Measurements from ENCODE around the gene KLK4.

The KLK4 gene

GRCh38 chr19:50911206-50912101 is at the start of gene KLK4:
TSS of gene KLK4 (minus strand) at chr19:50911395. CDS start at chr19:50910738, 657 bp downstream.
- DNase-seq (ENCODE audit: low read depth) = no peak

GRCh38 chr19:50959731-50960500 is 48.7 kb upstream of the KLK4 start:
- no peak for DNase-seq (ENCODE audit: low read depth)

DNA sequence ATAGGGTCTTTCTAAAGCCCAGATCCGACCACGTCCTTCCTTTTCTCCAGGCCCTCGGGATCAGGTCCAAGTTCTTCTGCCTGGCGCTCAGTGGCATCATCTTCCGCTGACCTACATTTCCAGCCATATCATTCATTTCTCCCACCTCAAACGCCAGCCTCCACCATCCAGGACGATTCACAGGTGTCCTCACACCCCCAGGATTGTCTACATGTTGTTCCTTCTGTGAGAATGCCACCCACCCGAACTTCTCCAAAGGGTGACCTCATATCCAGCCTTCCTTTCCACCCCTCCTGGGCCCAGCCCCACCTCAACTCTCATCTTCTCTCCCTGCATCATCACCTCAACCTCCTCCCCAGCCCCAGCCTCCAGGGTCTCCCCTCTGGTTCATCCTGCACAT is 46.4 kb upstream of the KLK4 start:
- DNase-seq (ENCODE audit: low read depth) = no peak

DNA sequence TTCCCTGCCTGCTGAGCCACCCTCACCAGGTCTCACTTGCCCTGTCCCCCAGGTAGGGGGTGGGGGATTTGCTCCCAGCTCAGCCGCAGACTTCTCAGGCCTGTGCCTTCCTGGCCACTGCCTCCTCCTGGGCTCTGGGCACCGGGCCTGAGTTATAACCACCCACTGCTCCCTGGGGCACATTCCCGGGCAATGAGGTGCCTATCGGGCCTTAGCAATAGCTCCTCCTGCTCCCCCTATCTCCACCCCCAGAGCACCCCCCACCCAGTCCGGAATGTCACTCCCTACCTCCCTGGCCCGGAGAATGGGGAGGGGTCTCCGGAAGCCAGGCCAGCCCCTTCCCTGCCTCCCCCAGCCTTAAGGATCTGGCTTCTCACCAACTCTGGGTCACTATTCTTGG is 41.7 kb upstream of the KLK4 start, which contains the start of gene KLK5:
TSS of gene KLK5 (minus strand) at position 129 of the 400 bp plus-strand sequence. CDS start 381 bp downstream, outside the sequence.
- DNase-seq (ENCODE audit: low read depth) = no peak

- DNase-seq (ENCODE audit: low read depth) = no peak
These were observed 38.7 kb upstream of the KLK4 start for GRCh38 chr19:50949861-50950260.

- DNase-seq (ENCODE audit: low read depth) = no peak
These were observed 35.9 kb upstream of the KLK4 start for GRCh38 chr19:50947123-50947522.

DNA sequence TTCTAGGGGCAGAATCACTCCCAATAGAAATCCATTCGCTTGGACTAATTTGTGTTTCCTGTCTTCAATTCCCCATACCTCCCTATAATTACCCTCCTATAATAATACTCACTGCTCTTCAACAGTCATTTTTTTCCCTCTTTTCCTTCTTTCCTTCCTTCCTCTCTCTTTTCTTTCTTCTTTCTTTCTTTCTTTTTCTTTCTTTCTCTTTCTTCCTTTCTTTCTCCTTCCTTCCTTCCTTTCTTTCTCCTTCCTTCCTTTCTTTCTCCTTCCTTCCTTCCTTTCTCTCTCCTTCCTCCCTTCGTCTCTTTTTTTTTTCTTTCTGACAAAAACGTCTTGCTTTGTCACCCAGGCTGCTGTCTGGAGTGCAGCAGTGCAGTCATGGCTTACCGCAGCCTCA is 33.6 kb upstream of the KLK4 start:
- no peak for DNase-seq (ENCODE audit: low read depth)

- DNase-seq (ENCODE audit: low read depth) = no peak
These were observed 32.1 kb upstream of the KLK4 start for GRCh38 chr19:50943074-50943828.

GRCh38 chr19:50939596-50939995 is 28.4 kb upstream of the KLK4 start:
- no peak for DNase-seq (ENCODE audit: low read depth)

DNA sequence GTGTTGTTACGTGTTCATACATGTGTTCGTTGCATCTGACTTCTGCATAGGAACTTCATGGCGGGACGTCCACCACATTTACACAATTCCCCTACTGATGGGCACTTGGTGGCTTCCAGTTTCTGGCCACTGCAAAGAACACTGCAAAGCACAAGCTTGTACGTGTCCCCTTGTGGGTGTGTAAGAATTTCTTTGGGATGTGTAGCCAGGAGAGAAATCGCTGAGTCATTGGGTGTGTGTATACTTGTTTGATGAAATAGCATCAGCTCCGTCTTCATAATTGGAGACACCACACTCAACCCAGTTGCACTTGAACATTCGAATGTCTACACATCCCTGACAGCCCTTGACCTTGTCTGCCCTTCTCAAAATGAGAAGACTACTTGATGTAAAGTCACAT is 22.4 kb upstream of the KLK4 start:
- DNase-seq (ENCODE audit: low read depth) = no peak

GRCh38 chr19:50932690-50933083 is 21.5 kb upstream of the KLK4 start:
- no peak for DNase-seq (ENCODE audit: low read depth)

GRCh38 chr19:50932018-50932689 is 21.0 kb upstream of the KLK4 start:
- DNase-seq (ENCODE audit: low read depth) = no peak

GRCh38 chr19:50931023-50931422 is 19.8 kb upstream of the KLK4 start:
- no peak for DNase-seq (ENCODE audit: low read depth)

DNA sequence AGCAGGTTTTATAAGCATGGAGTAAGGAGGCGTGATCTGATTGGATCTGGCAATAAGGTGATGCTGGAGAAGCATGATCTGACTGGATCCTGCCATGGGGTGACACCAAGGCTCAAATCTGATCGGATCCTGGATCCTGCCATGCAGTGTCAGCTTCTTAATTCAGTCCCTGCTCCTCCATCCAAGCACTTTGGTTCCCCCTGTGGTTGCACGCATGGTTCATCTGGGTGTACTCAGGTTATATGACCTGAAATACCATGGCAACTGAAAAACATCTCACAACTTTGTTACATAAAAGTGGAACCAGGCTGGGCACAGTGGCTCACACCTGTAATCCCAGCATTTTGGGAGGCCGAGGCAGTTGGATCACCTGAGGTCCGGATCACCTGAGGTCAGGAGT is 17.6 kb upstream of the KLK4 start:
- DNase-seq (ENCODE audit: low read depth) = no peak

- DNase-seq (ENCODE audit: low read depth) = no peak
These were observed 14.9 kb upstream of the KLK4 start for GRCh38 chr19:50926144-50926543.

DNA sequence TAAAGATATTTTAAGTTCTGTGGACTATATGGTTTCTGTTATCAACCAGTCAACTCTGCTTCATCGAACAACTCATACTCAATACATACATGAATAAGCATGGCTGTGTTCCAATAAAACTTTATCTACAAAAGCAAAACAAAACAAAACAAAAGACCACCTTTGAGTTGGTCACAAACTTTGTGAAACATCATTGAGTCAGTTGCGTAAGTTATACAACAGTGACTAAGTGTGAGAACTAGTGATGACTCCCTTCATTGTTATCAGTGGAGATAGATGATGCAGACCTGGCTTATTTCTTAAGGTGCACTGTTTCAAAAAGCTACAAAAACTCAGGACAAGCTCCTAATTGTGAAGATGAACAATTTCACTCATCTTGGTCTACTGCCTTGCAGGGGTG is 14.5 kb upstream of the KLK4 start:
- no peak for DNase-seq (ENCODE audit: low read depth)

- no peak for DNase-seq (ENCODE audit: low read depth)
These were observed 13.4 kb upstream of the KLK4 start for GRCh38 chr19:50924586-50924985.

GRCh38 chr19:50922317-50922853 is 11.2 kb upstream of the KLK4 start:
- DNase-seq (ENCODE audit: low read depth) = peak; percentile 30

DNA sequence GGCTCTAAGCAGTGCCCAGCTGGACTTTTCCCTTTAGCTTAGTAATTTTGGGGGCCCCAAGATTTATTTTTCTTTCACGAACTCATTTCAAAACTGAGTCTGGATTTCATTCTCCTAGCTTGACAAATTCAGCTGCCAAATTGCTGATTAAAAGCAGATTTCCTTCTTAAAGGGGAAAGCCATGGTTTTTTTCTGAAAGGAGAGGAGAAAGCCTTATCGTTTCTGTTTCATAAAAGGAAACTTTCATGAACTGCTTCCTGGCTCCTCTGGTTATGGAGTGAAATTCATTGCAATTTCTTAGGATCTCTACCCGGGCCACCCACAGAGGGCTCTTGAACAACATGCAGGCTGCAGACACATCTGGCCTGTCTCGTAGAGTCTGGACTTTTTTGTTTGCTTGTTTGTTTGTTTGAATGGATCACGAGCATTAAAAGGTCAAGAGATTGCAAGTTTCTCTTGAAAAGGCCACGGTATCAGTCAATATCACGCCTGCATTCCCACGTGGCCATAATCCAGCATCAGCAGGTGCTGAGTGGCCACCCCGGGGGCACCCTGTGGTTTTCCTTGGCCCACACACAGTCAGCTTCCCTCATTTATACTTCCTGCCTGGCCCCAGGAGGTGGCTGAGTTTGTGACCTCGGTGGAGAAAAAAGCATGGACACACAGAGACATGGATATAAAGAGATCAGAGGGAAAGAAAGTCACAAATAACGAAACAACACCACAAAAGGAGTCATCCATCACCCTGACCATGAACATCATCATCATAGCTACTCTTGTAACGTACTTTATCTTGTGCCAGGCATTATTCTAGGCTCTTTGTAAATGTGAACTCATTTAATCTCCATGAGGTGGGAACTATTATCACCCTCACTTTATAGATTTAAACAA is 10.5 kb upstream of the KLK4 start:
- no peak for DNase-seq (ENCODE audit: low read depth)

GRCh38 chr19:50916069-50916468 is 4.9 kb upstream of the KLK4 start:
- no peak for DNase-seq (ENCODE audit: low read depth)

Data from stimulated activated CD8-positive, alpha-beta memory T cell treated with anti-CD3 and anti-CD28 coated beads, Interleukin-12 subunit alpha, Interleukin-12 subunit beta, amount 100 ng/mL, for 4 hours (primary cell).